PC-9 (cell line): ENCODE results near the gene BCKDHA. TPM values are rescaled to one million over a fixed set of nuclear protein-coding genes. Genes with fewer than 3 reads are reported as not detected.
"Not testable (repeated sequence)": the region's sequence is repeated elsewhere in the genome, so short reads cannot be mapped to it uniquely, and the experiment has no call there.

Experiments
- BruUV-seq: library from RNA; stranded (reverse); fragments of 400-500 nt; replicated peaks from 2 replicates; lab custom pipeline; 2021; lab: Mats Ljungman, UMichigan
- CTCF ChIA-PET: fragments of 300-600 bp; sonication (Branson Sonifier 250); formaldehyde crosslinking; loops from one replicate; lab custom pipeline; 2022; ENCODE audit warnings: antibody characterized with exemption; lab: Charles Lee
- POLR2A ChIA-PET: fragments of 300-600 bp; sonication (Branson Sonifier 250); formaldehyde crosslinking; loops from one replicate; lab custom pipeline; 2022; ENCODE audit warnings: antibody characterized with exemption; ENCODE audit not compliant: unreplicated experiment; lab: Charles Lee
- DNase-seq, 2 experiments: peaks; one replicate each; pipeline versions ENCODE4 v3.0.0 to v3.0.0-alpha.2; 2015 to 2022; ENCODE audit warnings: mixed read lengths in 1 of 2
- H2AFZ ChIP-seq: fragments of 200-600 bp; sonication (generic); 2 replicates; pipeline ENCODE4 v1.8.1; 2017; ENCODE audit warnings: antibody characterized with exemption
- H3F3A ChIP-seq: fragments of 200-600 bp; sonication (generic); 2 replicates; pipeline ENCODE4 v1.8.1; 2017; ENCODE audit warnings: antibody characterized with exemption, mild to moderate bottlenecking, low read depth; ENCODE audit not compliant: insufficient read depth
- H3K27ac ChIP-seq: fragments of 200-600 bp; sonication (generic); 2 replicates; pipeline ENCODE4 v1.6.1; 2016; ENCODE audit warnings: mixed run types
- H3K27me3 ChIP-seq: fragments of 200-600 bp; sonication (generic); 2 replicates; pipeline ENCODE4 v1.6.1; 2016; ENCODE audit warnings: low read depth, mixed run types; ENCODE audit not compliant: insufficient read depth
- H3K36me3 ChIP-seq: fragments of 200-600 bp; sonication (generic); 2 replicates; pipeline ENCODE4 v1.6.1; 2016; ENCODE audit warnings: low read depth, mixed run types
- H3K4me1 ChIP-seq: fragments of 200-600 bp; sonication (generic); replicated peaks from 2 replicates; pipeline ENCODE4 v1.6.1; 2016; ENCODE audit warnings: mixed run types; ENCODE audit not compliant: insufficient read depth
- H3K4me2 ChIP-seq: fragments of 200-600 bp; sonication (generic); 2 replicates; pipeline ENCODE4 v1.6.1; 2017; ENCODE audit warnings: mixed run types
- H3K4me3 ChIP-seq: fragments of 200-600 bp; sonication (generic); 2 replicates; pipeline ENCODE4 v1.6.1; 2016; ENCODE audit warnings: mixed run types
- H3K79me2 ChIP-seq: fragments of 200-600 bp; sonication (generic); 2 replicates; pipeline ENCODE4 v1.6.1; 2017; ENCODE audit warnings: low read depth, mixed run types
- H3K9me2 ChIP-seq: fragments of 200-600 bp; sonication (generic); 2 replicates; pipeline ENCODE4 v1.8.1; 2017; ENCODE audit warnings: mild to moderate bottlenecking; ENCODE audit not compliant: insufficient read depth
- H3K9me3 ChIP-seq: fragments of 200-600 bp; sonication (generic); 2 replicates; pipeline ENCODE4 v1.8.1; 2016; ENCODE audit warnings: low read depth; ENCODE audit not compliant: insufficient read depth
- H4K20me1 ChIP-seq: fragments of 200-600 bp; sonication (generic); 2 replicates; pipeline ENCODE4 v1.8.1; 2017; ENCODE audit not compliant: insufficient read depth
- EZH2 ChIP-seq: fragments of 200-600 bp; sonication (generic); IDR thresholded peaks from 2 replicates; pipeline ENCODE4 v1.8.0; 2017; ENCODE audit warnings: antibody characterized with exemption, low read depth
- intact Hi-C: fragments of 100-400 bp; cut with micrococcal nuclease; formaldehyde crosslinking; loops from one replicate; pipeline ENCODE4 v1.10.0; 2022; ENCODE audit not compliant: unreplicated experiment
- total RNA-seq: library from RNA; stranded (reverse); gene quantifications from 2 replicates; pipeline ENCODE4 v1.2.3, GENCODE V29; 2021
- TF ChIP-seq, protein P1 (sequence below): fragments of 200-600 bp; sonication (generic); conservative IDR thresholded peaks from 2 replicates; pipeline ENCODE4 v1.6.1; 2017; ENCODE audit warnings: mixed run types, antibody characterized with exemption, mild to moderate bottlenecking, moderate library complexity

BCKDHA gene
- total RNA-seq, 1 experiment from 2014 or later, result 26.3 TPM

DNA sequence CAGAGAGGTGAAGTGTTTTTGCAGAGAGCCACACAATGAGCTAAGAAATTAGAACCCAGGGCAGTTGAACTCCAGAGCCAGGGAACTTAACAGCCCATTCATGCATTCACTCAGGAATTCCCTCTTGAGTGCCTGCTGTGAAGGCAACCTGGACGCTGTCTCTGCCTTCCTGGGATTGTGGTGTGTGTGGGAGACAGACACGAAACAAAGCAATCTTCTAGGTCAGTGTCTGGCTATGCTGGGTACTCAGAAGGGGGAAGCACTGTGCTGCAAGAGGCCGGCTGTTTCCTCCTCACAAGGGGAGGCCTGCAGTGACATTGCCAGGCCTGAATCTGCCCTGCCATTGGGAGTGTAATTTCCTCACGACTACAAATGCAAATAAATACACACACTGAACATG, 9.7 kb downstream of the BCKDHA start:
- DNase-seq, result no peak
- intact Hi-C loops, result no loop called here
- H3K4me2 ChIP-seq, result no peak overlapping the region
- no peak overlapping the region for H2AFZ ChIP-seq
- ChIA-PET CTCF (no interaction called here), POLR2A (no interaction called here)
- no TSS peak for BruUV-seq
- no peaks in the 10 kb centered on the region for H3K9me3 ChIP-seq
- no peak for TF ChIP-seq EZH2
- TF ChIP-seq, protein P1, sequence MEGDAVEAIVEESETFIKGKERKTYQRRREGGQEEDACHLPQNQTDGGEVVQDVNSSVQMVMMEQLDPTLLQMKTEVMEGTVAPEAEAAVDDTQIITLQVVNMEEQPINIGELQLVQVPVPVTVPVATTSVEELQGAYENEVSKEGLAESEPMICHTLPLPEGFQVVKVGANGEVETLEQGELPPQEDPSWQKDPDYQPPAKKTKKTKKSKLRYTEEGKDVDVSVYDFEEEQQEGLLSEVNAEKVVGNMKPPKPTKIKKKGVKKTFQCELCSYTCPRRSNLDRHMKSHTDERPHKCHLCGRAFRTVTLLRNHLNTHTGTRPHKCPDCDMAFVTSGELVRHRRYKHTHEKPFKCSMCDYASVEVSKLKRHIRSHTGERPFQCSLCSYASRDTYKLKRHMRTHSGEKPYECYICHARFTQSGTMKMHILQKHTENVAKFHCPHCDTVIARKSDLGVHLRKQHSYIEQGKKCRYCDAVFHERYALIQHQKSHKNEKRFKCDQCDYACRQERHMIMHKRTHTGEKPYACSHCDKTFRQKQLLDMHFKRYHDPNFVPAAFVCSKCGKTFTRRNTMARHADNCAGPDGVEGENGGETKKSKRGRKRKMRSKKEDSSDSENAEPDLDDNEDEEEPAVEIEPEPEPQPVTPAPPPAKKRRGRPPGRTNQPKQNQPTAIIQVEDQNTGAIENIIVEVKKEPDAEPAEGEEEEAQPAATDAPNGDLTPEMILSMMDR, result no peak
- H4K20me1 ChIP-seq, result no peaks in the 10 kb centered on the region; the same call in 1 of the 2 replicates
- no peaks in the 10 kb centered on the region for H3K36me3 ChIP-seq
- no peaks in the 10 kb centered on the region for H3K79me2 ChIP-seq
- no peak overlapping the region for H3K27ac ChIP-seq
- H3K9me2 ChIP-seq, result no peaks in the 10 kb centered on the region
- no peaks in the 10 kb centered on the region for H3K27me3 ChIP-seq
- no peak overlapping the region for H3K4me3 ChIP-seq
- no peaks in the 10 kb centered on the region for H3F3A ChIP-seq
- H3K4me1 ChIP-seq, result peaks cover 9% of the 10 kb centered on the region

DNA sequence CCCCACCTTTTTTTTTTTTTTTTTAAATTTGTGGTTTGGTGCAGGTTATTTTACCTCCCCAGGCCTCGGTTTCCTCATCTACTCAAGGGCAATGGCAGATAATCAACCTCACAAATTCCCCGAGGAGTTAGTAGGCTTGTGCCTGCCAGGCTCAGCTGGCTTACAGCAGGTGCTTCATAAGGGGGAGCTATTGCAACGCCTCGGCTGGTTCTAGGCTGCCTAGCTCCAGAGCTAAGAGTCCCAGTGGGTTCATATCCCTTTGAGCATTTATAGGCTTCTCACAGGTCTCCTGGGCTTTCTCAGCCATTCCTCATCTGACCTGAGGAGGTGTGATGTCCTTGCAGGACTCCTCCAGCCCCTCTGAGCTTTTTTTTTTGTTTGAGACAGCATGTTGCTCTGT, 10.6 kb downstream of the BCKDHA start:
- Histone ChIP-seq H3K27ac (no peak overlapping the region), H4K20me1 (no peaks in the 10 kb centered on the region; the same call in 1 of the 2 replicates), H3K9me3 (no peaks in the 10 kb centered on the region), H3K36me3 (no peaks in the 10 kb centered on the region), H3K4me1 (peaks cover 9% of the 10 kb centered on the region), H3F3A (no peaks in the 10 kb centered on the region), H3K27me3 (no peaks in the 10 kb centered on the region), H3K9me2 (no peaks in the 10 kb centered on the region), H2AFZ (no peak overlapping the region), H3K4me2 (no peak overlapping the region), H3K4me3 (no peak overlapping the region), H3K79me2 (no peaks in the 10 kb centered on the region)
- ChIA-PET POLR2A (interaction anchor here (0.7 kb wide), 1 partner anchor 31 kb away, joined by 3 read pairs; no protein-coding TSS in a partner anchor), CTCF (no interaction called here)
- intact Hi-C loops, result no loop called here
- BruUV-seq, result no TSS peak
- no peak for DNase-seq
- TF ChIP-seq, protein P1, result no peak
- no peak for TF ChIP-seq EZH2

DNA sequence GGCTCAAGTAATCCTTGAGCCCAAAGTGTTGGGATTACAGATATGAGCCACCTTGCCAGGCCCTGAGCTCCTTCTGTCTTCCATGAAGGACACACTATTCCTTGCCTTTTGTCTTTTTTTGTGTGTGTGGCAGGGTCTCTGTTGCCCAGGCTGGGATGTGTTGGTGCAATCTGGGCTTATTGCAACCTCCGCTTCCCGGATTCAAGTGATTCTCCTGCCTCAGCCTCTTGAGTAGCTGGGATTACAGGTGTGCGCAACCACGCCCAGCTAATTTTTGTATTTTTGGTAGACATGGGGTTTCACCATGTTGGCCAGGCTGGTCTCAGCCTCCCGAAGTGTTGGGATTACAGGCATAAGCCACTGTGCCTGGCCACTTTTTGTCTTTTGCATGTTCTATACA, 11.2 kb downstream of the BCKDHA start:
- intact Hi-C loops, H3F3A ChIP-seq, H3K36me3 ChIP-seq, BruUV-seq, H4K20me1 ChIP-seq, H3K4me3 ChIP-seq, H3K27me3 ChIP-seq, H3K79me2 ChIP-seq, H3K9me3 ChIP-seq, H2AFZ ChIP-seq, H3K9me2 ChIP-seq, H3K27ac ChIP-seq, H3K4me2 ChIP-seq, H3K4me1 ChIP-seq, DNase-seq, CTCF ChIA-PET: not testable (repeated sequence)
- POLR2A ChIA-PET, result interaction anchor here (0.7 to 0.8 kb wide), 3 partner anchors 46 to 88 kb away, joined by 3 to 7 read pairs (median 6); no protein-coding TSS in a partner anchor

DNA sequence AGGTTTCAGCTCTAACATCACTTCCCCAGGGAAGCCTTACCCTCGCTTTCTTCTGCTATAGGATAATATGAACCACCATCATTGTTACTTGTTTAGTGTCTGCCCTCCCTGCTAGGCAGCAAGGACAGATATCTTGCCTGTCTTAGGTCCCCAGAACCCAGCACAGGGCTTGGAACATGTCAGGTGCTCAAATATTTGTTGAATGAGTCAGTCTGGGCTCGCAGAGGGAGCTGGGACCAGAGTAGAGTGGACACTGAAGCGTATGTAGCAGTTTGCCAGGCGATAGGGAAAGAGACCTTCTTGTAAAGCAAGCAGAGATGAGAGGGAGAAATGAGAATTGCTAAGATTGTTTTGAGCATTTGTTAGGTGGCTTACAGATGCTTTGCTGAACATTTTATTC, 11.7 kb downstream of the BCKDHA start:
- H3K36me3 ChIP-seq, result no peaks in the 10 kb centered on the region
- no peak for TF ChIP-seq EZH2
- TF ChIP-seq, protein P1, result no peak
- no peaks in the 10 kb centered on the region for H3K79me2 ChIP-seq
- H3K9me3 ChIP-seq, result no peaks in the 10 kb centered on the region
- no peak overlapping the region for H3K4me2 ChIP-seq
- H3K27ac ChIP-seq, result no peak overlapping the region
- no peaks in the 10 kb centered on the region; the same call in 1 of the 2 replicates for H4K20me1 ChIP-seq
- H3F3A ChIP-seq, result no peaks in the 10 kb centered on the region
- DNase-seq, result peak; percentile 67 to 72
- no peaks in the 10 kb centered on the region for H3K9me2 ChIP-seq
- no TSS peak for BruUV-seq
- H3K4me1 ChIP-seq, result peaks cover 9% of the 10 kb centered on the region
- ChIA-PET POLR2A (interaction anchor here (0.6 to 1.2 kb wide), 5 partner anchors 30 to 648 kb away, joined by 3 to 37 read pairs (median 6); no protein-coding TSS in a partner anchor), CTCF (no interaction called here)
- H3K4me3 ChIP-seq, result no peak overlapping the region
- intact Hi-C loops, result no loop called here
- no peaks in the 10 kb centered on the region for H3K27me3 ChIP-seq
- H2AFZ ChIP-seq, result no peak overlapping the region
